K562 (cell line): ENCODE measurements around the gene CYLD. TPM values are rescaled to one million over a fixed set of nuclear protein-coding genes. Genes with fewer than 3 reads are reported as not detected.

Experiments
- ATAC-seq: fragments of 200-7000 bp; cut with Tn5 transposase; 3 replicates; pipeline ENCODE4 v1.9.1; 2020; ENCODE audit warnings: moderate library complexity
- BruUV-seq: library from RNA; stranded (reverse); fragments of 400-500 nt; replicated peaks from 2 replicates; lab custom pipeline; 2021; lab: Mats Ljungman, UMichigan
- CTCF ChIA-PET: fragments of 300-600 bp; formaldehyde crosslinking; extraction: SDS; loops from one replicate; lab custom pipeline; 2021; ENCODE audit warnings: low intra/inter-chr PET ratio; lab: Yijun Ruan, JAX
- POLR2A ChIA-PET: fragments of 300-600, 350-650 bp; sonication (Branson Sonifier 250); formaldehyde crosslinking; extraction: SDS; loops from one replicate; lab custom pipeline; 2021; ENCODE audit warnings: antibody characterized with exemption, inconsistent platforms; lab: Yijun Ruan, JAX
- DNase-seq, 4 experiments: peaks; one replicate each; pipeline versions ENCODE4 v3.0.0 to v3.0.0-alpha.2; 2011 to 2018; ENCODE audit warnings: low spot score in 3 of 4, mixed read lengths in 3 of 4; ENCODE audit errors: extremely low read depth in 1 of 4
- FAIRE-seq: peaks from 2 replicates; lab custom pipeline; 2011; peaks lifted over from hg19 to GRCh38; lab: Jason Lieb, UNC
- H2AFZ ChIP-seq: 2 replicates; pipeline ENCODE4 v1.6.0; 2011; ENCODE audit warnings: low read depth, low read length, control low read depth, inconsistent platforms
- H3K27ac ChIP-seq: fragments of 200-600 bp; 3 replicates; pipeline ENCODE4 v1.8.0; 2011; ENCODE audit warnings: low read depth, mild to moderate bottlenecking, control low read depth, inconsistent platforms, low read length, moderate library complexity, mixed read lengths; ENCODE audit errors: extremely low read depth
- H3K27me3 ChIP-seq, 2 experiments: fragments of 300-600 bp in 1 of 2; 2 replicates in 1 of 2; 3 replicates in 1 of 2; pipeline versions ENCODE4 v1.6.0 to v1.8.0; 2011; ENCODE audit warnings: inconsistent platforms in 2 of 2, low read length in 2 of 2, mild to moderate bottlenecking in 1 of 2, mixed read lengths in 1 of 2, moderate library complexity in 1 of 2; ENCODE audit not compliant: control insufficient read depth in 2 of 2, insufficient read depth in 2 of 2
- H3K36me3 ChIP-seq: fragments of 300-600 bp; 3 replicates; pipeline ENCODE4 v1.8.0; 2011; ENCODE audit warnings: mild to moderate bottlenecking, low read length, inconsistent platforms; ENCODE audit not compliant: control insufficient read depth, insufficient read depth
- H3K4me1 ChIP-seq, 2 experiments: fragments of 200-600 bp in 1 of 2; replicated peaks in 1 of 2; 2 replicates in 1 of 2; 3 replicates in 1 of 2; pipeline versions ENCODE4 v1.5.1 to v1.8.0; 2011; ENCODE audit warnings: inconsistent platforms in 2 of 2, low read length in 2 of 2, mild to moderate bottlenecking in 1 of 2, mixed read lengths in 1 of 2, moderate library complexity in 1 of 2; ENCODE audit not compliant: control insufficient read depth in 2 of 2, insufficient read depth in 2 of 2
- H3K4me2 ChIP-seq: 2 replicates; pipeline ENCODE4 v1.6.1; 2011; ENCODE audit warnings: low read length, control low read depth, inconsistent platforms, mixed read lengths; ENCODE audit not compliant: insufficient read depth
- H3K4me3 ChIP-seq: fragments of 200-600 bp; sonication (generic), shearing (Covaris generic); 2 replicates; pipeline ENCODE4 v1.5.1; 2016; ENCODE audit warnings: control low read depth, inconsistent platforms
- H3K79me2 ChIP-seq: fragments of 200-600 bp; 3 replicates; pipeline ENCODE4 v1.8.0; 2011; ENCODE audit warnings: low read length, inconsistent platforms; ENCODE audit not compliant: control insufficient read depth, insufficient read depth
- H3K9ac ChIP-seq, 2 experiments: 2 replicates each; pipeline versions ENCODE4 v1.6.0 to v1.6.1; 2011; ENCODE audit warnings: low read depth in 2 of 2, low read length in 2 of 2, control low read depth in 1 of 2, inconsistent platforms in 1 of 2, mild to moderate bottlenecking in 1 of 2, mixed read lengths in 1 of 2; ENCODE audit not compliant: insufficient read depth in 1 of 2
- H3K9me1 ChIP-seq: one replicate; pipeline ENCODE4 v1.6.0; 2011; ENCODE audit warnings: inconsistent platforms, mild to moderate bottlenecking, low read length, moderate library complexity; ENCODE audit not compliant: control insufficient read depth, insufficient read depth
- H3K9me3 ChIP-seq: replicated peaks from 2 replicates; pipeline ENCODE4 v1.5.1; 2011; ENCODE audit warnings: low read depth, low read length, inconsistent platforms; ENCODE audit not compliant: control insufficient read depth, insufficient read depth
- H4K20me1 ChIP-seq: replicated peaks from 2 replicates; pipeline ENCODE4 v1.6.1; 2011; ENCODE audit warnings: low read length, inconsistent platforms, mixed read lengths; ENCODE audit not compliant: control insufficient read depth, insufficient read depth
- DACH1 ChIP-seq: fragments of 450-650 bp; IDR thresholded peaks from 2 replicates; pipeline ENCODE4 v1.6.1; 2018; ENCODE audit not compliant: partially characterized antibody
- GABPA ChIP-seq: fragments of 200-800 bp; sonication (Bioruptor generic); conservative IDR thresholded peaks from 2 replicates; pipeline ENCODE4 v1.6.1; 2016; ENCODE audit warnings: low read depth, missing genetic modification characterization, missing compliant biosample characterization
- NFE2 ChIP-seq: IDR thresholded peaks from 2 replicates; pipeline ENCODE4 v1.6.1; 2014; ENCODE audit warnings: antibody characterized with exemption, low read depth
- SIRT6 ChIP-seq: IDR thresholded peaks from one replicate; pipeline ENCODE4 v1.6.1; 2012; ENCODE audit warnings: low read depth, mild to moderate bottlenecking, control low read depth, inconsistent platforms, low read length, moderate library complexity
- SRF ChIP-seq, 2 experiments: fragments of 250-450, 450-650 bp in 1 of 2; sonication (Bioruptor Pico) in 1 of 2; sonication (generic) in 1 of 2; formaldehyde crosslinking; IDR thresholded peaks; 2 replicates each; pipeline versions ENCODE4 v1.5.0 to v1.5.1; 2020 to 2022; ENCODE audit warnings: mild to moderate bottlenecking in 1 of 2, missing genetic modification reagents in 1 of 2
- ZFP36 ChIP-seq: fragments of 150-350 bp; IDR thresholded peaks from 2 replicates; pipeline ENCODE4 v1.6.1; 2018; ENCODE audit warnings: low read length, low read depth; ENCODE audit not compliant: partially characterized antibody
- ZNF644 ChIP-seq: fragments of 200-800 bp; sonication (Bioruptor generic); IDR thresholded peaks from 2 replicates; pipeline ENCODE4 v1.6.1; 2016; ENCODE audit warnings: low read depth, missing genetic modification characterization, missing compliant biosample characterization
- in situ Hi-C: fragments of 300-500 bp; cut with MboI; formaldehyde crosslinking; loops from 4 replicates; pipeline ENCODE4 v1.15.0; 2018; ENCODE audit warnings: inconsistent platforms, mixed read lengths
- intact Hi-C: fragments of 100-400 bp; cut with micrococcal nuclease; formaldehyde crosslinking; loops from 2 replicates; pipeline ENCODE4 v1.14.2; 2022
- polyA plus RNA-seq, 8 experiments: library from polyadenylated mRNA; depleted of rRNA in 4 of 8; stranded (reverse) in 5 of 8; unstranded in 3 of 8; fragments of >200 nt; fragmentation: Nextera tagmentation in 2 of 8; fragmentation: Illumina TruSeq in 1 of 8; extraction: Ambion mirVana in 2 of 8; extraction: Trizol in 1 of 8; gene quantifications; 2 replicates each; pipeline versions ENCODE4 v1.2.1 to v1.2.3, GENCODE V29; 2011 to 2014; ENCODE audit warnings: inconsistent platforms in 1 of 8, missing spikeins in 1 of 8
- total RNA-seq, 7 experiments: library from RNA; depleted of rRNA in 6 of 7; stranded (reverse); fragments of >200 nt in 6 of 7; fragmentation: Illumina TruSeq in 2 of 7; extraction: Trizol in 2 of 7; gene quantifications; 2 replicates each; pipeline versions ENCODE4 v1.2.1 to v1.2.3, GENCODE V29; 2011 to 2021; ENCODE audit warnings: low replicate concordance in 1 of 7

CYLD gene
- total and polyA plus RNA-seq, 9 of the 15 experiments (the other 6 are each of a cell fraction or from before 2014, with no cell fraction given) = 3.4 to 7.4 (median 5.3) TPM

DNA sequence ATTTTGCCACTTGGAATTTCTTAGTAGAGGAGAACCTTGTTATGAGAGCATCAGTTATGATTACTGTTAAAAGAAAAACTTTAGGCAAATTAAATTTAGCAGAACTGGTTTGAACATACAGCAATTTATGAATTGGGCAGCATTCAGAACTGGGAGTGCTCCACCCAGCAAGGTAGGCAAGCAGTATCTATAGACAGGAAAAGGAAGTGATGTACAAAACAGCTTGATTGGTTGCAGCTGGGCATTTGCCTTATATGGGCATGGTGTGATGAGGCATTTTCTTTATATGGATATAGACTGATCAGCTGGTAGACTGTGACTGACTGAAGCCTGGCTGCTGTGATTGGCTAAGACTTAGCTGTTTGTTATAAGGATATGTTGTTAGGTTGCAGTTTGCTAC, 17.6 kb upstream of the CYLD start:
- Histone ChIP-seq H3K4me3 (no peak overlapping the region), H3K4me1 (no peaks in the 10 kb centered on the region; a peak in 1 of 5 replicates), H3K9ac (no peak overlapping the region), H3K27me3 (peaks cover 0 to 9% of the 10 kb centered on the region in 2 experiments; a peak in 1 of 5 replicates), H2AFZ (no peak overlapping the region), H3K79me2 (no peaks in the 10 kb centered on the region), H3K9me3 (no peaks in the 10 kb centered on the region), H3K4me2 (no peak overlapping the region), H3K36me3 (no peaks in the 10 kb centered on the region), H4K20me1 (no peaks in the 10 kb centered on the region), H3K27ac (no peak overlapping the region), H3K9me1 (no peaks in the 10 kb centered on the region)
- DNase-seq (no peak), FAIRE-seq (no peak), ATAC-seq (no peak)
- TF ChIP-seq GABPA (tag) (peak; percentile 35; the same call in 1 of the 2 replicates), ZFP36 (peak; percentile 25), SRF (CRISPR knock-in tag; IDR thresholded peaks at IDR 0.05) (peak; percentile 74 to 96; a peak in 3 of 4 replicates), ZNF644 (tag) (no peak), SIRT6 (no peak), DACH1 (peak; percentile 10), NFE2 (0 out of 2 replicates have a peak, but pooled peaks have one; percentile 5)
- ChIA-PET CTCF (no interaction called here), POLR2A (interaction anchor here (0.5 kb wide), 1 partner anchor 307 kb away, joined by 3 read pairs; no protein-coding TSS in a partner anchor)
- in situ Hi-C loops (no loop called here), intact Hi-C loops (no loop called here)
- BruUV-seq = no TSS peak
